ENCODE data around the gene TMEM208.

TMEM208 gene

DNA sequence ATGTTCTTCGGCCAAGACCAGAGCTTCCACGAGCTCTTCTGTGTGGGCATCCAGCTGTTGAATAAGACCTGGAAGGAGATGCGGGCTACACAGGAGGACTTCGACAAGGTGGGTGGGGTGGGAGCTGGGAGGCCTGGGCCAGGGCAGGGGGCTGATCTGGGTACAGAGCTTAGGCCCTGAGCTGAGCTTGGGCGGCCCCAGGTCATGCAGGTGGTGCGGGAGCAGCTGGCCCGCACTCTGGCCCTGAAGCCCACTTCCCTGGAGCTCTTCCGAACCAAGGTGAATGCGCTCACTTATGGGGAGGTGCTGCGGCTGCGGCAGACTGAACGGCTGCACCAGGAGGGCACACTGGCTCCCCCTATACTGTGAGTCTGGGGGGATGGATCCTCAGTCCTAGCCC lies 24.5 kb upstream of the TMEM208 start:
- Histone ChIP-seq H3K9me3 (ENCODE audit: low read depth, low read length) (no peaks in the 10 kb centered on the region), H3K27ac (no peak overlapping the region), H3K36me3 (ENCODE audit: insufficient read depth, low read length) (no peaks in the 10 kb centered on the region; the same call in 1 of the 2 replicates), H3K4me3 (no peak overlapping the region), H3K9ac (ENCODE audit: insufficient read length) (no peak overlapping the region)
- no peak for DNase-seq (ENCODE audit: low read depth, low spot score)
- TF ChIP-seq EZH2 (IDR thresholded peaks at IDR 0.05): no peak
- TF ChIP-seq POLR2AphosphoS5 (IDR thresholded peaks at IDR 0.05; ENCODE audit: borderline replicate concordance, low read depth, low read length): no peak
- TF ChIP-seq FOXP2 (optimal IDR thresholded peaks at IDR 0.05; ENCODE audit: control extremely low read depth, extremely low read length, insufficient read depth): no peak

DNA sequence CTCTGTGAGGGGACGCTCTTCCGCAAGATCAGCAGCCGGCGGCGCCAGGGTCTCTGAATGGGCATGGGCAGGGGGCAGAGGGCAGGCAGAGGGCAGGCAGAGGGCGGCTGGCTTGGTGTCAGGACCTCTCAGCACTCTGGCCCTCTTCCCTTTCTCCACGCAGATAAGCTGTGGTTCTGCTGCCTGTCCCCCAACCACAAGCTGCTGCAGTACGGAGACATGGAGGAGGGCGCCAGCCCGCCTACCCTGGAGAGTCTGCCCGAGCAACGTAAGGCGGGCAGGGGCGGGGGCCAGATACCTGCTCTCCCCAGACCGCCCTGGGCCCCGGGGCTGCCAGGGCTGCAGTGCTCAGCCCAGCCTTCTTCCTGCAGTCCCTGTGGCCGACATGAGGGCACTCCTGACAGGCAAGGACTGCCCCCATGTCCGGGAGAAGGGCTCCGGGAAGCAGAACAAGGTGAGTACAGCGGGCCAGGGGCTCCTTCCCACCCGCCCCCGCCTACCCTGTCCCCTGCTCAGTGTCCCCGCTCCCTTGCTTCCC lies 23.9 kb upstream of the TMEM208 start:
- DNase-seq (ENCODE audit: low read depth, low spot score): no peak
- TF ChIP-seq FOXP2 (optimal IDR thresholded peaks at IDR 0.05; ENCODE audit: control extremely low read depth, extremely low read length, insufficient read depth) (no peak), POLR2AphosphoS5 (IDR thresholded peaks at IDR 0.05; ENCODE audit: borderline replicate concordance, low read depth, low read length) (no peak), EZH2 (IDR thresholded peaks at IDR 0.05) (no peak)
- Histone ChIP-seq H3K27ac (no peak overlapping the region), H3K4me3 (no peak overlapping the region), H3K9me3 (ENCODE audit: low read depth, low read length) (no peaks in the 10 kb centered on the region), H3K36me3 (ENCODE audit: insufficient read depth, low read length) (no peaks in the 10 kb centered on the region; the same call in 1 of the 2 replicates), H3K9ac (ENCODE audit: insufficient read length) (no peak overlapping the region)

DNA sequence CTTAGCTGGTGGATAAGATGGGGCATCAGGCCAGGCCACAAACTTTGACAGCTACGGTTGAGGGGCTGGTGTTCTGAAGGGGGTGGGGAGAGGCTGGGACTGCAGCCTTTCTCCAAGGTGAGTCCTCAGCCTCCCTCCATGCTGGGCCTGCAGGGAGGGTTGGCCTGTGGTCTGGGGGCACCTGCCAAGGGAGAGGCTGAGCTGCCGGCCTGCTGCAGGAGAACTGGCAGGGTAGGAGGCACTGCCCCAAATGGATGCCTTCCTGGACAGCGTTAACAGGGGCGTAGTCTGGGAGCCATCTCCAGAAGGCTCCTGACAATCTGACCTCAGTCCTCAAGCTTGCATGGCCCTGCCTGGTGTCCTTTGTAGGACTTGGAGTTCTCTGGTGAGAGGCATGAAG lies 22.9 kb upstream of the TMEM208 start:
- Histone ChIP-seq H3K27ac (no peak overlapping the region), H3K9ac (ENCODE audit: insufficient read length) (no peak overlapping the region)
- no peak for TF ChIP-seq POLR2AphosphoS5 (IDR thresholded peaks at IDR 0.05; ENCODE audit: borderline replicate concordance, low read depth, low read length)
- no peak for TF ChIP-seq EZH2 (IDR thresholded peaks at IDR 0.05)
- no peak for TF ChIP-seq FOXP2 (optimal IDR thresholded peaks at IDR 0.05; ENCODE audit: control extremely low read depth, extremely low read length, insufficient read depth)

DNA sequence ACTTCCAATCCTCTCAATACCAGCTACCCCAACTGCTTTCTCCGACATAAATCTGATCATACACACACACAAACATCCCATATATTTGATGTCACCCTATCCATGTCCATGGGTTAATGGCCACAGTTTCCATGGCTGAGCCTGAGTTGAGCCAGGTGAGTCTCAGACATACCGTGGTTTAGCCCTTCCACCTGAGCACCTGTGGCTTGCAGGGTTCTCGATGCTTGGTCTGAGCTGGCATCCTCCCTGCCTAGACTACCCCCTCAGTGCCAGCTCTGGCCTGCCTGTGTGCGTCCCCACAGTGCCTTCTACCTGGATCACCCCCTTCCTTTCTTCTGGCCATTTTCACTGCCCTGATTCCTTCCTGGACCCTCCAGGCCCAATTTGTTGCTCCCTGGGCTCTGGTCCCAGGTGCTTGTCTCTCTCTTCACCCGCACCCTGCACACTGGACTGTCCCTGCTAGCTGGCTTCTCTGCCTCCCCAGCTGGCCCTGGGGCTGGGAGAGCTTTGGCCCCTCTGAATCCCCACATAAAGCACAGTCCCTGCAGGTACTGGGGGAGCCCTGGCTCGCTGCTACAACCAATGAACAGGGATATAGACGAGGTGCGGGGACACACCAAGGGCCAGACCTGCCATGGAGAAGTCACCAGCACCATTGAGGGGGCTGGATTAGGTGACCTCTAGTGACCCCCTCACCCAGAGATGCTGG lies 20.6 kb upstream of the TMEM208 start:
- no peak for DNase-seq (ENCODE audit: low read depth, low spot score)
- Histone ChIP-seq H3K9ac (ENCODE audit: insufficient read length) (no peak overlapping the region), H3K27ac (no peak overlapping the region), H3K9me3 (ENCODE audit: low read depth, low read length) (no peaks in the 10 kb centered on the region), H3K4me3 (no peak overlapping the region), H3K36me3 (ENCODE audit: insufficient read depth, low read length) (no peaks in the 10 kb centered on the region)
- TF ChIP-seq EZH2 (IDR thresholded peaks at IDR 0.05): no peak
- TF ChIP-seq POLR2AphosphoS5 (IDR thresholded peaks at IDR 0.05; ENCODE audit: borderline replicate concordance, low read depth, low read length): no peak
- no peak for TF ChIP-seq FOXP2 (optimal IDR thresholded peaks at IDR 0.05; ENCODE audit: control extremely low read depth, extremely low read length, insufficient read depth)

More for the DNA sequence above, 22.9 kb upstream of the TMEM208 start:
- DNase-seq (ENCODE audit: low read depth, low spot score): no peak
- no peaks in the 10 kb centered on the region for H3K36me3 ChIP-seq (ENCODE audit: insufficient read depth, low read length)
- H3K4me3 ChIP-seq: no peak overlapping the region
- H3K9me3 ChIP-seq (ENCODE audit: low read depth, low read length): no peaks in the 10 kb centered on the region

DNA sequence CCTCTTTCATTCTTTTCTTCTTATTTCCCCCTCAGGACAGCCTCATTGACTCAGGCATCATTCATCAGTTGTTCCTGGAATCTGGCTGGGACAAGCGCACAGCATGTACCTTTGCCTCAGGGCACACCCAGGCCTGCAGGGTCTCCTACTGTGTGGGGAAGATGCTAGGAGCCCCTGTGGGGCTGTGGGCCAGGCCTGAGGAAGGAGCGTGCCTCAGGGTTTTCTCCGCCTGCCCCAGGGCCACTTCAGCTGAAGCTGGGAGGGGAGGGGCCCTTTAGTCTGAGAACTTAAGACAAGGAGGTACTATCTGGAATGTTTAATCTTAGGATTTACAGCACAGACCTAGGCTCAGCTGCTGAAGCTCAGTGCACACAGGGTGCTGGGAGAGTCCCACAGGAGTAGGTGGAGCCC lies 20.1 kb upstream of the TMEM208 start:
- no peak for DNase-seq (ENCODE audit: low read depth, low spot score)
- H3K27ac ChIP-seq: no peak overlapping the region
- H3K9ac ChIP-seq (ENCODE audit: insufficient read length): no peak overlapping the region
- no peak overlapping the region for H3K4me3 ChIP-seq
- H3K9me3 ChIP-seq (ENCODE audit: low read depth, low read length): no peaks in the 10 kb centered on the region
- no peaks in the 10 kb centered on the region for H3K36me3 ChIP-seq (ENCODE audit: insufficient read depth, low read length)
- TF ChIP-seq EZH2 (IDR thresholded peaks at IDR 0.05): no peak
- no peak for TF ChIP-seq FOXP2 (optimal IDR thresholded peaks at IDR 0.05; ENCODE audit: control extremely low read depth, extremely low read length, insufficient read depth)
- no peak for TF ChIP-seq POLR2AphosphoS5 (IDR thresholded peaks at IDR 0.05; ENCODE audit: borderline replicate concordance, low read depth, low read length)

DNA sequence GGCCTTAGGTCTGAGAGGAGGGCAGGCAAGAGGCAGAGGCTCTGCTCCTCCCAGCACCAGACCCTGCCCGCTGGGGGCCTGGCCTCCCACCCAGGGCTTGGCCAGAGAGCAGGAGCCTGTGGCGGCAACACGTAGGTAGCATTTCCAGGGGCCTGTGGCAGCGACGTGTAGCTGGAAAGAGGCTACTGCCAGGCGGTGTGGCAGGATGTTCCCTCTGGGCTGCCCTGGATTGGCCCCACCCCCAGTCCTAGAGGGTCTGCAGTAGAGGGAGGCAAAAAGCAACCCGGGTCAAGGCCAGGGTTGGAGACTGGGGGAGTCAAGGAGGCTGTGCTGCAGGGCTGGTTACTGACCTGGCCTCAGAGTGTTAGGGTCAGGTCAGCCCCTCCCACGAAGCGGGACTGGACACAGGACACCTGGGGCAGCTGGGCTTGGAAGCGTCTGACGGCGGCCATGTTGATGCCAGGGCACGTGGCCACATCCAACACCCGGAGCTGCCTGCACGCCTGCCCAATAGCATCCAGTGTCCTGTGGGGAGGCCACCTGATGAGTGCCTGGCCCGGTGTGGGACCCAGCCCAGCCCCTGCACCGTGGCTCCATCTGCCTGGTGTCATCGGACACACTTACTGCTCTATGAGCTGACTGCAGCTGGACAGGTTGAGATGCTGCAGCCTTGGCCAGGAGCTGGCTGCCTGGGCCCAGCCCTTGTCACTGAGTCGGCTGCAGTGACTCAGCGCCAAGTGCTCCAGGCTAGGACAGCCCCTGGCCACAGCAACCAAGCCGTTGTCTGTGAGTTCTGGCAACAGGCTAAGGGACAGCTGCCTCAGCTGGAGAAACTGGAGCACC lies 19.5 kb upstream of the TMEM208 start:
- no peak overlapping the region for H3K9ac ChIP-seq (ENCODE audit: insufficient read length)
- no peaks in the 10 kb centered on the region for H3K9me3 ChIP-seq (ENCODE audit: low read depth, low read length)
- no peaks in the 10 kb centered on the region for H3K36me3 ChIP-seq (ENCODE audit: insufficient read depth, low read length)
- H3K4me3 ChIP-seq: no peak overlapping the region
- TF ChIP-seq POLR2AphosphoS5 (IDR thresholded peaks at IDR 0.05; ENCODE audit: borderline replicate concordance, low read depth, low read length): no peak
- TF ChIP-seq FOXP2 (optimal IDR thresholded peaks at IDR 0.05; ENCODE audit: control extremely low read depth, extremely low read length, insufficient read depth): no peak
- no peak for TF ChIP-seq EZH2 (IDR thresholded peaks at IDR 0.05)
- H3K27ac ChIP-seq: no peak overlapping the region
- no peak for DNase-seq (ENCODE audit: low read depth, low spot score)

DNA sequence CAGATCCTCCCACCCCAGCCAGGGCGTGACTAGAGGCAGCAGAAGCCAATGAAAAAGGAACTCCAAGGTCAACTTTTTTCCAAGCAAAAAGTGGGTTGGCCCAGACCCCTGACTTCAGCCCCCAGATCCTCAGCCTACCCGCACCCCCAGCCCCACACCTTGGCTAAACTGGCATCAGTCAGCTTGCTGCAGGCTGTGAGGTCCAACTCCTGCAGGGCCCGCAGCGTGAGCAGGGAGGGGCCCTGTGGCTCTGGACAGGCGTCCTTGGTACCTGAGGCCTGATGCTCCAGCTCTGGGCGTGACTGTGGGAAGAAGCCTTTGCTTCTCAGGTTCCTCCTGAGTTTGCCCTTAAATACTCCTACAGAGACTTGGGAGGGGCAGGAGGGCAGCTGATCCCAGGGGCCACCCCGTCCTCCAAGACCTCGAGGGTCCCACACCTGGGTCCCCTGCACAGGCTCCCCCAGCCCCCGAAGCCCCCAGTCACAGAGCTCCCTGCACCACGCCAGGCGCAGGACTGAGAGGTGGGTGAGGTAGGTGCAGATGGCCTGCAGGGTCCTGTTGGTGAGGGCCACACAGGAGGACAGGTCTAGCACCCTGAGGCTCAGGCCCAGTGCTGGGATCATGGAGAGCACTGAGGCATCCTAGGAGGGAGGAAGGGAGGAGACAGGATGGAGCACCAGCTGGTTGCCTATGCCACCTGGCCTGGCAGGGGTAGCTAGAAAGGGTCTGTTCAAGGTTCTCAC lies 18.6 kb upstream of the TMEM208 start:
- Histone ChIP-seq H3K4me3 (no peak overlapping the region), H3K27ac (no peak overlapping the region), H3K9ac (ENCODE audit: insufficient read length) (no peak overlapping the region), H3K36me3 (ENCODE audit: insufficient read depth, low read length) (no peaks in the 10 kb centered on the region), H3K9me3 (ENCODE audit: low read depth, low read length) (no peaks in the 10 kb centered on the region)
- TF ChIP-seq POLR2AphosphoS5 (IDR thresholded peaks at IDR 0.05; ENCODE audit: borderline replicate concordance, low read depth, low read length): no peak
- TF ChIP-seq EZH2 (IDR thresholded peaks at IDR 0.05): no peak
- TF ChIP-seq FOXP2 (optimal IDR thresholded peaks at IDR 0.05; ENCODE audit: control extremely low read depth, extremely low read length, insufficient read depth): no peak
- DNase-seq (ENCODE audit: low read depth, low spot score): no peak

DNA sequence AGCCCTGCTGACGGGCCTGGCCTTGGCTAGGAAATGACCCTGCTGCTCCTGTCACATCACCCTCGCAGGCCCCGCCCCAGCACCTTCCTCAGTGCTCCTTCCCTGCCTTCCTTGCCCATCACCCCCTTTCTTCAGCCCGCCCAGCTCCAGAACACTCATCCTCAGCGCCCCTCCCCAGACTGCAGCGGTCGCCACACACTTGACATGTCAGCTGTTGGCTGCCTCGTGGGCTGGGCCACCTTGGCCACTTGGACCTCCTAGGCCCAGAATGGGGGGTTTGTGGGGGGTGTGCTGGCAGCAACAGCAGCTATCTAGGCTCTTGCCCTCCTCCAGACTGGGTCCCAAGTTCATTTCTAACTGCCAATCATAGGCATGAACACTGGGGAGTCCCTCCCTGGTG lies 17.4 kb upstream of the TMEM208 start:
- H3K4me3 ChIP-seq: no peak overlapping the region
- H3K27ac ChIP-seq: no peak overlapping the region
- no peaks in the 10 kb centered on the region for H3K9me3 ChIP-seq (ENCODE audit: low read depth, low read length)
- no peak for DNase-seq (ENCODE audit: low read depth, low spot score)
- TF ChIP-seq EZH2 (IDR thresholded peaks at IDR 0.05): no peak
- TF ChIP-seq POLR2AphosphoS5 (IDR thresholded peaks at IDR 0.05; ENCODE audit: borderline replicate concordance, low read depth, low read length): no peak
- TF ChIP-seq FOXP2 (optimal IDR thresholded peaks at IDR 0.05; ENCODE audit: control extremely low read depth, extremely low read length, insufficient read depth): no peak
- H3K36me3 ChIP-seq (ENCODE audit: insufficient read depth, low read length): no peaks in the 10 kb centered on the region
- H3K9ac ChIP-seq (ENCODE audit: insufficient read length): no peak overlapping the region
